Activated CD8-positive, alpha-beta T cell treated with anti-CD3 and anti-CD28 coated beads, Interleukin-2, amount 10 ng/mL, durations not matched to agents 7 days and 5 days (primary cell): Measurements from ENCODE around the gene FABP1. TPM values are rescaled to one million over a fixed set of nuclear protein-coding genes. Genes with fewer than 3 reads are reported as not detected.

Experiments used
- ATAC-seq: fragments of 150-1000 bp; cut with Tn5 transposase; one replicate; pipeline ENCODE4 v1.10.0; 2021; ENCODE audit warnings: moderate library complexity
- CTCF ChIA-PET: fragments of 350-600 bp; sonication (Branson Sonifier 250); formaldehyde crosslinking; loops from one replicate; lab custom pipeline; 2021; ENCODE audit warnings: antibody characterized with exemption; lab: Charles Lee
- POLR2A ChIA-PET: fragments of 350-600 bp; sonication (Branson Sonifier 250); formaldehyde crosslinking; loops from one replicate; lab custom pipeline; 2021; ENCODE audit warnings: antibody characterized with exemption; lab: Charles Lee
- DNase-seq: peaks from one replicate; pipeline ENCODE4 v3.0.0-alpha.2; 2020
- H3K27ac Mint-ChIP-seq: one replicate; pipeline ENCODE4 v1.8.0; 2021; ENCODE audit warnings: mild to moderate bottlenecking, mixed read lengths
- H3K27me3 Mint-ChIP-seq: one replicate; pipeline ENCODE4 v1.8.0; 2021; ENCODE audit warnings: low read depth, mixed read lengths
- H3K36me3 Mint-ChIP-seq: one replicate; pipeline ENCODE4 v1.8.0; 2021; ENCODE audit warnings: low read depth, mixed read lengths
- H3K4me1 Mint-ChIP-seq: one replicate; pipeline ENCODE4 v1.8.0; 2021; ENCODE audit warnings: low read depth, mixed read lengths
- H3K4me3 Mint-ChIP-seq: one replicate; pipeline ENCODE4 v1.8.0; 2021; ENCODE audit warnings: mild to moderate bottlenecking, mixed read lengths
- H3K9me3 Mint-ChIP-seq: one replicate; pipeline ENCODE4 v1.8.0; 2022; ENCODE audit warnings: mixed read lengths; ENCODE audit not compliant: insufficient read depth
- total RNA-seq, 2 experiments: library from RNA; stranded (reverse); gene quantifications; one replicate each; pipeline ENCODE4 v1.2.3, GENCODE V29; 2021

FABP1 gene
- total RNA-seq, 2 experiments from 2014 or later: not detected

- DNase-seq (no peak), ATAC-seq (no peak)
- H3K27ac Mint-ChIP-seq: no peak overlapping the region
- H3K4me1 Mint-ChIP-seq: no peaks in the 10 kb centered on the region
- CTCF ChIA-PET: interaction anchor here (1.6 kb wide), 1 partner anchor 36 kb away, joined by 5 read pairs; no protein-coding TSS in a partner anchor
- POLR2A ChIA-PET: no interaction called here
- no peak overlapping the region for H3K4me3 Mint-ChIP-seq
- H3K36me3 Mint-ChIP-seq: no peaks in the 10 kb centered on the region
- no peaks in the 10 kb centered on the region for H3K9me3 Mint-ChIP-seq
- H3K27me3 Mint-ChIP-seq: peaks cover 6% of the 10 kb centered on the region
Measured at GRCh38 chr2:88123164-88123974, 4.5 kb downstream of the FABP1 start.

GRCh38 chr2:88122141-88122884, 5.5 kb downstream of the FABP1 start:
- POLR2A ChIA-PET: no interaction called here
- CTCF ChIA-PET: interaction anchor here (1.6 kb wide), 1 partner anchor 37 kb away, joined by 5 read pairs; no protein-coding TSS in a partner anchor

DNA sequence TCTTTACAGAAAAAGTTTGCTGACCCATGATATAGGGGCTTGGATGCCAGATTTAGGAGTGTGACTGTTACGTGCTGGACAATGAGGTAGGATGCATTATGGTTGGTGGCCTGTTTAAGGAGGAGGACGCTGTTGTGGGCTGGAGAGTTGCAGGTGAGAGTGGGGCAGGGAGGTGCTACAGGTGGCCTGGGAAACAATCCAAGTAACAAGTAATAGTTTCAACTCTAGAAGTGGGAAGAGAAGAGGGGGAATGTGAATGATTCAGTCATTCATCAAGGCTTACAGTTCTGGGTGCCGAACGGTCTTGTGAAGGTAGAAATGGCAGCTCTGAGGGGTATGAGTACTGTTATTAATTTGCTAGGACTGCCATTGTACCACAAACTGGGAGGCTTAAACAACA, 6.2 kb downstream of the FABP1 start:
- H3K27me3 Mint-ChIP-seq: peaks cover 6% of the 10 kb centered on the region
- no peaks in the 10 kb centered on the region for H3K9me3 Mint-ChIP-seq
- H3K4me3 Mint-ChIP-seq: no peak overlapping the region
- ATAC-seq: no peak
- DNase-seq: no peak
- CTCF ChIA-PET: no interaction called here
- no peaks in the 10 kb centered on the region for H3K36me3 Mint-ChIP-seq
- POLR2A ChIA-PET: no interaction called here
- no peaks in the 10 kb centered on the region for H3K4me1 Mint-ChIP-seq
- H3K27ac Mint-ChIP-seq: no peak overlapping the region

More at GRCh38 chr2:88122141-88122884, 5.5 kb downstream of the FABP1 start:
- Mint-ChIP-seq H3K4me3 (no peak overlapping the region), H3K9me3 (no peaks in the 10 kb centered on the region), H3K27me3 (peaks cover 6% of the 10 kb centered on the region), H3K36me3 (no peaks in the 10 kb centered on the region), H3K27ac (no peak overlapping the region), H3K4me1 (no peaks in the 10 kb centered on the region)
- no peak for ATAC-seq
- DNase-seq: no peak

- Mint-ChIP-seq H3K36me3 (no peaks in the 10 kb centered on the region), H3K4me1 (no peaks in the 10 kb centered on the region), H3K4me3 (no peak overlapping the region), H3K9me3 (no peaks in the 10 kb centered on the region), H3K27me3 (peaks cover 3% of the 10 kb centered on the region), H3K27ac (no peak overlapping the region)
- DNase-seq (no peak), ATAC-seq (no peak)
- CTCF ChIA-PET: no interaction called here
- POLR2A ChIA-PET: no interaction called here
Measured at GRCh38 chr2:88117973-88118372, 9.9 kb downstream of the FABP1 start.

DNA sequence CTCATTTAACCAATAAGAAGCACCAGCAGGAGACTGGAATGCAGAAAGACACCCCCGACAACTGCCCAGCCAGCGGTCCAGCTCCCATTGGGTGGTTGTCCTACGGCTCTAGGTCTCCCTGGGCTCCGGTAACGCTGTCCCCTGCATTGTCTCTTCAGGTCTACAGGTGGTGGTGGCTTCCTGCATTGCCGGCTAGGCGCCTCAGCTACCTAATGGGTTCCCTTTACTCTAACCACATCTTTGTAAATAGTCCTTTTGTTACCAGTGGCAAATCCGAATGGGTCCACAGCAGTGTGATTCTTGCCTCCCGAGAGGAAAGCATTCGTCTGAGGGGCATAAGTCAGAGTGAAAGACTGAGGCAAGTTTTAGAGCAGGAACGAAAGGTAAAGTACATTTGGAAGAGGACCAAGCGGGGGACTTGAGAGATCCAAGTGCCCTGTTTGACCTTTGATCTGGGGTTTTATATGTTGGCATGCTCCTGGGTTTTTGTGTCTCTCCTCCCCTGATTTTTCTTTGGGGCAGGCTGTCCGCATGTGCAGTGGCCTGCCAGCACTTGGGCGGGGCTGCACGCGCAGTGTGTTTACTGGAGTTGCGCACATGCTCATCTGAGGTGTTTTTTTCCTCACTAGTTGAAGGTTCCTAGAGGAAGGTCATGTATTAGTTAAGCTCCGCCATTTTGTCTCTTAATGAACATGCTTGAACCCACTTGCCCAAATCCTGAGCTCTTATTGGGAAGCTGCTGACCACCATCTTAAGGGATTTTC, 11.0 kb downstream of the FABP1 start:
- ChIA-PET POLR2A (no interaction called here), CTCF (interaction anchor here (0.9 kb wide), 1 partner anchor 43 kb away, joined by 3 read pairs; no protein-coding TSS in a partner anchor)
- H3K36me3 Mint-ChIP-seq: no peaks in the 10 kb centered on the region
- DNase-seq (no peak), ATAC-seq (no peak)
- H3K27ac Mint-ChIP-seq: no peak overlapping the region
- no peaks in the 10 kb centered on the region for H3K4me1 Mint-ChIP-seq
- H3K9me3 Mint-ChIP-seq: no peaks in the 10 kb centered on the region
- no peak overlapping the region for H3K4me3 Mint-ChIP-seq
- no peaks in the 10 kb centered on the region for H3K27me3 Mint-ChIP-seq

GRCh38 chr2:88115825-88116518, 11.9 kb downstream of the FABP1 start:
- DNase-seq: no peak
- ChIA-PET CTCF (interaction anchor here (0.9 kb wide), 1 partner anchor 44 kb away, joined by 3 read pairs; no protein-coding TSS in a partner anchor), POLR2A (no interaction called here)

GRCh38 chr2:88114889-88115288, 13.0 kb downstream of the FABP1 start:
- ChIA-PET POLR2A (no interaction called here), CTCF (no interaction called here)
- H3K4me1 Mint-ChIP-seq: no peaks in the 10 kb centered on the region
- H3K9me3 Mint-ChIP-seq: no peaks in the 10 kb centered on the region
- no peaks in the 10 kb centered on the region for H3K36me3 Mint-ChIP-seq
- no peaks in the 10 kb centered on the region for H3K27me3 Mint-ChIP-seq
- H3K4me3 Mint-ChIP-seq: no peak overlapping the region
- H3K27ac Mint-ChIP-seq: no peak overlapping the region
- ATAC-seq (no peak), DNase-seq (no peak)

More at GRCh38 chr2:88115825-88116518, 11.9 kb downstream of the FABP1 start:
- no peak for ATAC-seq
- Mint-ChIP-seq H3K27ac (no peak overlapping the region), H3K27me3 (no peaks in the 10 kb centered on the region), H3K9me3 (no peaks in the 10 kb centered on the region), H3K4me1 (no peaks in the 10 kb centered on the region), H3K36me3 (no peaks in the 10 kb centered on the region), H3K4me3 (no peak overlapping the region)

DNA sequence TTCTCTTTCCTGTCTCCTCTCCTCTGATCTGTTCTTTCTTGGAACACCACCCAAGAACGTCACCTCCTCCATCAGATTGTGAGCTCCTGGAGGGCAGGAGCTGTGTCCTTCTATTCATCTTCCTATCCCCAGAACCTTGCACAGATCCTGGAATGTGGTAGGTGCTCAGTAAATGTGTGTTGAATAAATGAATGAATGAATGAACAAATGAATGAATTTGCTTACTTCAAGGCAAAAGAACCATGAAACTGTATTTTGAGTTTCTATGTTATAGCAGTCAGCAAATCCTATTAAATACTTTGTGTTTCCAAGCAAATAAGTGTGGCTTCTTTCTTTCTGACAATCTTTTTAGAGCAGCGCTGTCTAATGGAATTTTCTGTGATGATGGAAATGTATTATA, 14.8 kb downstream of the FABP1 start:
- no peaks in the 10 kb centered on the region for H3K27me3 Mint-ChIP-seq
- DNase-seq: no peak
- H3K4me1 Mint-ChIP-seq: no peaks in the 10 kb centered on the region

DNA sequence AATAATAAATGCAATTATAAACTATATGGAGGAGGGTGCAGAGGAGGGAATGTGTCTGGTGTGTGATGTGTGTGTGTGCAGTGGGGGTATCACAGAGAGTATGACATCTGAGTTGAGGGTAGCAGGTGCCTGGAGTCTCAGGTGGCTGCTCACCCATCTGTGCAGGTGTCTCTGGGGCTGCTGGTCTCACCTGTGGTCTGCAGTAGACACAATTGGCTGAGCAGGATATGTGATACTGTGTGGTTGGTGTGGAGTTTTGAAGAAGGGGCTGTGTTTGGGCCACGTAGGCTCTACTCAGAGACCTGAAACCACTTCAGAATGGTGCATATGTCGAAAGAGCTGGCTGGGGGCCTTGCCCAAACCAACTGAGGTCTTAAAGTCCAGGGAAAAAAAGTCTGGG, 17.0 kb downstream of the FABP1 start:
- H3K4me1 Mint-ChIP-seq: no peaks in the 10 kb centered on the region
- ChIA-PET CTCF (no interaction called here), POLR2A (no interaction called here)
- H3K36me3 Mint-ChIP-seq: no peaks in the 10 kb centered on the region
- DNase-seq (no peak), ATAC-seq (no peak)
- no peak overlapping the region for H3K4me3 Mint-ChIP-seq
- no peak overlapping the region for H3K27ac Mint-ChIP-seq
- no peaks in the 10 kb centered on the region for H3K9me3 Mint-ChIP-seq
- H3K27me3 Mint-ChIP-seq: no peaks in the 10 kb centered on the region

More for the DNA sequence above, 14.8 kb downstream of the FABP1 start:
- no peak overlapping the region for H3K4me3 Mint-ChIP-seq
- no peak for ATAC-seq
- POLR2A ChIA-PET: no interaction called here
- no peaks in the 10 kb centered on the region for H3K9me3 Mint-ChIP-seq
- no peak overlapping the region for H3K27ac Mint-ChIP-seq
- H3K36me3 Mint-ChIP-seq: no peaks in the 10 kb centered on the region
- CTCF ChIA-PET: no interaction called here

DNA sequence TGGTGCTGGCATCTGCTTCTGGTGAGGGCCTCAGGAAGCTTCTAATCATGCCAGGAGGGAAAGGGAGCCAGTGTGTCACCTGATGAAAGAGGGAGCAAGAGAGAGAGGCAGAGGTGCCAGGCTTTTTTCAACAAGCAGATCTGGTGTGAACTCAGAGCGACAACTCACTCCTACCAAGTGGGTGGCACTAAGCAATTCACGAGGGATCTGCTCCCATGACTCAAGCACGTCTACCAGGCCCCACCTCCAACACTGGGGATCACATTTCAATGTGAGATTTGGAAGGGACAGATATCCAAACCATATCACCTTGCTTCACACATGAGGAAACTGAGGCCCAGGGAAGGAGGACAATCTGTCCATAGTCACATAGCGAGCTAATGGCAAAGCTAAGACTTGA, 19.1 kb downstream of the FABP1 start:
- DNase-seq (no peak), ATAC-seq (no peak)
- no peaks in the 10 kb centered on the region for H3K9me3 Mint-ChIP-seq
- POLR2A ChIA-PET: no interaction called here
- no peaks in the 10 kb centered on the region for H3K4me1 Mint-ChIP-seq
- H3K27ac Mint-ChIP-seq: no peak overlapping the region
- CTCF ChIA-PET: interaction anchor here (2.5 kb wide), 1 partner anchor 48 kb away, joined by 6 read pairs; no protein-coding TSS in a partner anchor
- peaks cover 2% of the 10 kb centered on the region for H3K27me3 Mint-ChIP-seq
- no peak overlapping the region for H3K4me3 Mint-ChIP-seq
- H3K36me3 Mint-ChIP-seq: no peaks in the 10 kb centered on the region

GRCh38 chr2:88100489-88100858, 27.4 kb downstream of the FABP1 start:
- CTCF ChIA-PET: interaction anchor here (1.1 to 3.4 kb wide), 2 partner anchors 40 kb away, joined by 5 to 13 read pairs; no protein-coding TSS in a partner anchor
- no peaks in the 10 kb centered on the region for H3K4me1 Mint-ChIP-seq

More at GRCh38 chr2:88100489-88100858, 27.4 kb downstream of the FABP1 start:
- Mint-ChIP-seq H3K27ac (no peak overlapping the region), H3K36me3 (no peaks in the 10 kb centered on the region), H3K27me3 (peaks cover 2% of the 10 kb centered on the region), H3K9me3 (no peaks in the 10 kb centered on the region), H3K4me3 (no peak overlapping the region)
- DNase-seq: no peak
- POLR2A ChIA-PET: no interaction called here
- no peak for ATAC-seq
